HCT116 (cell line): ENCODE measurements around the gene SLMAP.

Experiments
- EZH2phosphoT487 ChIP-seq: fragments of 200-600 bp; IDR thresholded peaks from 2 replicates; pipeline ENCODE4 v1.6.1; 2018; ENCODE audit warnings: antibody characterized with exemption, borderline replicate concordance
- ZFX ChIP-seq: fragments of 450-650 bp; IDR thresholded peaks from 2 replicates; pipeline ENCODE4 v1.6.1; 2017

GRCh38 chr3:57852896-57853295 is 96.8 kb downstream of the SLMAP start:
- TF ChIP-seq ZFX: no peak
- TF ChIP-seq EZH2phosphoT487: no peak
